Measurements from ENCODE around the gene HPCAL1. TPM values are rescaled to one million over a fixed set of nuclear protein-coding genes. Genes with fewer than 3 reads are reported as not detected.

Gene HPCAL1
- total RNA-seq, 1 donor from 2014 or later = 3.7 TPM

DNA sequence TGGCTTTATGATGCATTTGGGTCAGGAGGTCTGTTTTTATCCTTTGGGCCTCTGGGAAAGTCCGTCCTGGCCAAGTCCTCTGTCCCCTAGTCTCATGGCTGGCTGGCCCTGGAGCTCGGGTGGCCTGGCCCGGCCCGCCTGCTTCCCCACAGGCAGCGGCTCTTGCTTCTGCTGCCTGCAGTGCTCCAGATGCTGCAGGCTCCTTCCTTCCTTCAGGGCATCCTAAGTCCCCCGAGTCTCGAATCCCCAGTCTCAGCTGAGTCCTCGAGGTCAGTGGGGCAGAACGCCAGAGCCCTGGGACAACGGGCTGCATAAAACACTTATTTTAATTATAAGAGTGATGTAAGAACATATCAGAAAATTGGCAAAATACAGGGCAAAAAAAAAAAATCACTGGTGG, 71.2 kb downstream of the HPCAL1 start:
- Histone ChIP-seq H3K27ac (no peak overlapping the region), H3K27me3 (no peaks in the 10 kb centered on the region), H3K4me1 (peaks cover 17% of the 10 kb centered on the region), H3K36me3 (no peaks in the 10 kb centered on the region), H2AFZ (replicated peaks) (no peak overlapping the region), H3K4me2 (no peak overlapping the region), H3K9ac (no peak overlapping the region), H3F3A (ENCODE audit: low read depth) (no peaks in the 10 kb centered on the region), H3K4me3 (no peak overlapping the region), H3K79me2 (ENCODE audit: low read depth) (no peaks in the 10 kb centered on the region), H3K9me3 (ENCODE audit: low read depth) (no peaks in the 10 kb centered on the region), H4K20me1 (ENCODE audit: low read depth) (no peaks in the 10 kb centered on the region)
- DNase-seq (ENCODE audit: low spot score) = no peak
- no peak overlapping the region for H3K27ac Mint-ChIP-seq
- TF ChIP-seq, protein P1, sequence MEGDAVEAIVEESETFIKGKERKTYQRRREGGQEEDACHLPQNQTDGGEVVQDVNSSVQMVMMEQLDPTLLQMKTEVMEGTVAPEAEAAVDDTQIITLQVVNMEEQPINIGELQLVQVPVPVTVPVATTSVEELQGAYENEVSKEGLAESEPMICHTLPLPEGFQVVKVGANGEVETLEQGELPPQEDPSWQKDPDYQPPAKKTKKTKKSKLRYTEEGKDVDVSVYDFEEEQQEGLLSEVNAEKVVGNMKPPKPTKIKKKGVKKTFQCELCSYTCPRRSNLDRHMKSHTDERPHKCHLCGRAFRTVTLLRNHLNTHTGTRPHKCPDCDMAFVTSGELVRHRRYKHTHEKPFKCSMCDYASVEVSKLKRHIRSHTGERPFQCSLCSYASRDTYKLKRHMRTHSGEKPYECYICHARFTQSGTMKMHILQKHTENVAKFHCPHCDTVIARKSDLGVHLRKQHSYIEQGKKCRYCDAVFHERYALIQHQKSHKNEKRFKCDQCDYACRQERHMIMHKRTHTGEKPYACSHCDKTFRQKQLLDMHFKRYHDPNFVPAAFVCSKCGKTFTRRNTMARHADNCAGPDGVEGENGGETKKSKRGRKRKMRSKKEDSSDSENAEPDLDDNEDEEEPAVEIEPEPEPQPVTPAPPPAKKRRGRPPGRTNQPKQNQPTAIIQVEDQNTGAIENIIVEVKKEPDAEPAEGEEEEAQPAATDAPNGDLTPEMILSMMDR (IDR thresholded peaks at IDR 0.05) = no peak
- no peak for TF ChIP-seq EZH2 (IDR thresholded peaks at IDR 0.05)
- no peak for TF ChIP-seq EZH2phosphoT487 (IDR thresholded peaks at IDR 0.05)
- no peaks in the 10 kb centered on the region for H3K36me3 Mint-ChIP-seq
- H3K27me3 Mint-ChIP-seq (ENCODE audit: insufficient read depth, low read depth) = no peaks in the 10 kb centered on the region
- peaks cover 66% of the 10 kb centered on the region for H3K4me1 Mint-ChIP-seq
- no peak overlapping the region for H3K4me3 Mint-ChIP-seq
- no peaks in the 10 kb centered on the region for H3K9me3 Mint-ChIP-seq

DNA sequence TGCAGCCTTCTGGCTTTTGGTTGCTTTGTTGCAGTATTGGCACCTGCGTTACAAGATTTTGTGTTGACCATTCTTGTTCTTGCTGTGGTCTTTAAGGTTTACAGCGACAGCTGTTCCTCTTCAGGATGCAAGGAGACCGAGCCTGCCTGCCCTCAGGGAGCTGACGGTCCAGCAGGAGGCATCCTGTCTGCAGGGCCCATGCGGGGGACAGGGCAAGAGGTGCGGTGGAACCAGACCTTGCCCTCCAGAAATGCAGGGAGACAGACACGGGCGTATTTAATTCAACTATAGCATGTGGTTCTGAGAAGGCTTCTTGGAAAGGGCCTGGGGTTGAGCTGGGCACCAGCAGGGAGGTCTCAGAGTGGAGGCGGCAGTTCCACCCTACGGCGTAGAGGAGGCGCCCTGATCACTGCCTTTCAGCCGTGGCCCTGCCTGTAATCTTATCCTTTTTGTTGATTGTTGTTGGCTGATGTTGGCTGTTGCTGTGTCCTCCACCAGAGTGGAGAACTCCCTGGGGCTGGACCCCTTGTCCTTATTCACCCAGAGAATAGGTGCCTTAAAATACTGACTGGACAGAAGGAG, 71.7 kb downstream of the HPCAL1 start:
- no peaks in the 10 kb centered on the region for H3K27me3 Mint-ChIP-seq (ENCODE audit: insufficient read depth, low read depth)
- peak overlapping the region; percentile 87 for H3K27ac Mint-ChIP-seq
- H3K4me1 Mint-ChIP-seq = peaks cover 63% of the 10 kb centered on the region
- no peak overlapping the region for H3K4me2 ChIP-seq
- H3K79me2 ChIP-seq (ENCODE audit: low read depth) = no peaks in the 10 kb centered on the region
- no peak for DNase-seq (ENCODE audit: low spot score)
- no peak for TF ChIP-seq EZH2 (IDR thresholded peaks at IDR 0.05)
- no peak for TF ChIP-seq EZH2phosphoT487 (IDR thresholded peaks at IDR 0.05)
- TF ChIP-seq, protein P1 (IDR thresholded peaks at IDR 0.05) = no peak
- peak overlapping the region; percentile 2 for H3K4me3 Mint-ChIP-seq
- no peak overlapping the region for H3K9ac ChIP-seq
- no peaks in the 10 kb centered on the region for H3K36me3 ChIP-seq
- H3F3A ChIP-seq (ENCODE audit: low read depth) = no peaks in the 10 kb centered on the region
- H3K4me1 ChIP-seq = peaks cover 17% of the 10 kb centered on the region
- H2AFZ ChIP-seq (replicated peaks) = no peak overlapping the region
- no peaks in the 10 kb centered on the region for H3K9me3 Mint-ChIP-seq
- no peaks in the 10 kb centered on the region for H3K9me3 ChIP-seq (ENCODE audit: low read depth)
- no peaks in the 10 kb centered on the region for H3K27me3 ChIP-seq
- no peak overlapping the region for H3K4me3 ChIP-seq
- no peaks in the 10 kb centered on the region for H4K20me1 ChIP-seq (ENCODE audit: low read depth)
- H3K36me3 Mint-ChIP-seq = no peaks in the 10 kb centered on the region
- H3K27ac ChIP-seq = no peak overlapping the region

DNA sequence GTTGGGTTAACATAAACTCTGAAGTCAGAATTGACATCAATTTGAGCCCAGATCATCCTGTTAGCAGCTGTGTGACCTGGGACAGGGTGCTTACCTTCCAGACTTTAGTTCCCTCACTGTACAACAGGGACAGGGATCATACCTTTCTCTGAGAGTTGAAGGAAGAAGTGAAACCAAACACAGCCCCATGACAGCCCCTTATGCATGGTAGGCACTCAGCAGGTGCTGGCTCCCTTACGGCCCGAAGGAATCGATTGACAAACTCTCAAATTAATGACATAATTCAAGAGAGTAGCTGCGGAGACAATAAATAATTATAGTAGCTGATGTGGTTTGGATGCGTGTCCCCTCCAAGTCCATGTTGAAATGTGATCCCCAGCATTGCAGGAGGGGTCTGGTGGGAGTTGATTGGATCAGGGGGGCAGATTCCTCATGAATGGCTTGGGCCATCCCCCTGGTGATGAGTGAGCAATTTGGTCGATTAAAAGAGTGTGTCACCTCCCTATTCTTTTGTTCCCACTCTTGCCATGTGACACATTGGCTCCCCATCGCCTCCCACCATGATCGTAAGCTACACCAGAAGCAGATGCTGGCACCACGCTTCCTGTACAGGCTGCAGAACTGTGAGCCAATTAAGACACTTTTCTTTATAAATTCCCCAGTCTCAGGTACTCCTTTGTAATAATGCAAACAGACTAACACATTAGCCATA, 73.0 kb downstream of the HPCAL1 start:
- Histone ChIP-seq H3K9ac (no peak overlapping the region), H3K9me3 (ENCODE audit: low read depth) (no peaks in the 10 kb centered on the region), H3K4me1 (peaks cover 17% of the 10 kb centered on the region), H3K4me3 (no peak overlapping the region), H3K27ac (no peak overlapping the region), H3K36me3 (no peaks in the 10 kb centered on the region), H3K79me2 (ENCODE audit: low read depth) (no peaks in the 10 kb centered on the region), H2AFZ (replicated peaks) (no peak overlapping the region), H4K20me1 (ENCODE audit: low read depth) (no peaks in the 10 kb centered on the region), H3F3A (ENCODE audit: low read depth) (no peaks in the 10 kb centered on the region), H3K27me3 (no peaks in the 10 kb centered on the region), H3K4me2 (peak overlapping the region; percentile 12)
- H3K4me3 Mint-ChIP-seq = peak overlapping the region; percentile 70
- H3K36me3 Mint-ChIP-seq = no peaks in the 10 kb centered on the region
- H3K9me3 Mint-ChIP-seq = no peaks in the 10 kb centered on the region
- TF ChIP-seq EZH2phosphoT487 (IDR thresholded peaks at IDR 0.05) (no peak), EZH2 (IDR thresholded peaks at IDR 0.05) (no peak)
- TF ChIP-seq, protein P1 (IDR thresholded peaks at IDR 0.05) = no peak
- DNase-seq (ENCODE audit: low spot score) = peak; percentile 25
- H3K27ac Mint-ChIP-seq = peak overlapping the region; percentile 82
- H3K4me1 Mint-ChIP-seq = peaks cover 62% of the 10 kb centered on the region
- H3K27me3 Mint-ChIP-seq (ENCODE audit: insufficient read depth, low read depth) = peaks cover 3% of the 10 kb centered on the region

Data from neural progenitor cell (in vitro differentiated cells).